ENCODE results near the gene CHKB. TPM values are rescaled to one million over a fixed set of nuclear protein-coding genes. Genes with fewer than 3 reads are reported as not detected.

CHKB gene
- total RNA-seq, 1 donor from 2014 or later: 36.1 TPM

DNA sequence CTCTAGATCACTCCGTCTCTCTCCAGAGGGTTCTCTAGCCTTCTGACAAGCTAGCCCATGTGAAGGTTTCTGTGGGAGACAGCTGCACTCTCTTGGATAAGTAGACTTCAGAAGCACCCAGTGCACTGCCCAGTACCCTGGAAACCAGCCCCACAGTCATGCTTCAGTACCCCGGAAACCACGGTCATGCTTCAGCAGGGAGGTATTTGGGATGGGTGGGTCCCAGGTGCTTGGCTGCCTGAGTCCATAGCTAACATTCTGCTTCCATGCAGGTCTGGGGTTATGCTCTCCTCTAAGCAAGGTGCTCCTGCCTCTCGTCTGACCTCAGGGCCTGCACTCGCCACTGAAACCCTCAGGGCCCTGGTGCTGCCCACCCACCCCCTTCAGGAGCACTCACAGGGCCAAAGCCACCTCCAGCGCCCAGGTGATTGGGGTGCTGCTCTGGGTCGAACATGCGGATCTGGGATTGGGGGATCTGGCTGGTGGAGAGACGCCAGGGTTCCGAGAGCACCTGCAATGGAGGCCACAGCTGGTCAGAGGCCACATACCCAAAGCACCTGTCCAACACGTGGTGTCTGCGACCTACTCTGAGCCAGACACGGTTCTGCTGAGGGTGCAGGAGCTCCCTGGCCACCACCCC lies 12.6 kb downstream of the CHKB start:
- H4K20me1 ChIP-seq (ENCODE audit: insufficient read depth, low read length): no peaks in the 10 kb centered on the region
- no peak overlapping the region for H3K27ac Mint-ChIP-seq (ENCODE audit: unreplicated experiment)
- H3K79me2 ChIP-seq (ENCODE audit: insufficient read depth, low read length): no peaks in the 10 kb centered on the region
- peaks cover 4% of the 10 kb centered on the region for H3K27me3 Mint-ChIP-seq (ENCODE audit: low read depth, unreplicated experiment)
- H3K36me3 Mint-ChIP-seq (ENCODE audit: low read depth, unreplicated experiment): peaks cover 37% of the 10 kb centered on the region
- TF ChIP-seq CTCF (IDR thresholded peaks at IDR 0.05; ENCODE audit: insufficient read depth, low read depth, low read length) (no peak), EZH2 (IDR thresholded peaks at IDR 0.05; ENCODE audit: insufficient read depth, low read length) (no peak)
- no peaks in the 10 kb centered on the region for H3K36me3 ChIP-seq (ENCODE audit: insufficient read depth, low read length)
- no peaks in the 10 kb centered on the region for H3K4me1 Mint-ChIP-seq (ENCODE audit: low read depth, unreplicated experiment)
- no peak overlapping the region for H2AFZ ChIP-seq (ENCODE audit: low read depth, low read length)
- H3K9ac ChIP-seq (ENCODE audit: low read length): no peak overlapping the region
- H3K9me3 ChIP-seq (ENCODE audit: insufficient read depth, low read depth, low read length): no peaks in the 10 kb centered on the region
- no peaks in the 10 kb centered on the region for H3K4me1 ChIP-seq (ENCODE audit: insufficient read depth, low read length)
- H3K4me3 Mint-ChIP-seq (ENCODE audit: unreplicated experiment): no peak overlapping the region
- H3K9me3 Mint-ChIP-seq (ENCODE audit: unreplicated experiment): peaks cover 1% of the 10 kb centered on the region
- peaks cover 6% of the 10 kb centered on the region for H3K27me3 ChIP-seq (ENCODE audit: insufficient read depth, low read length)
- H3K27ac ChIP-seq (ENCODE audit: low read depth, low read length): no peak overlapping the region
- FAIRE-seq (no peak), DNase-seq (ENCODE audit: low read depth) (no peak)
- no peak overlapping the region for H3K4me3 ChIP-seq (ENCODE audit: insufficient read depth, low read depth, low read length)
- H3K4me2 ChIP-seq (ENCODE audit: low read length): no peak overlapping the region

DNA sequence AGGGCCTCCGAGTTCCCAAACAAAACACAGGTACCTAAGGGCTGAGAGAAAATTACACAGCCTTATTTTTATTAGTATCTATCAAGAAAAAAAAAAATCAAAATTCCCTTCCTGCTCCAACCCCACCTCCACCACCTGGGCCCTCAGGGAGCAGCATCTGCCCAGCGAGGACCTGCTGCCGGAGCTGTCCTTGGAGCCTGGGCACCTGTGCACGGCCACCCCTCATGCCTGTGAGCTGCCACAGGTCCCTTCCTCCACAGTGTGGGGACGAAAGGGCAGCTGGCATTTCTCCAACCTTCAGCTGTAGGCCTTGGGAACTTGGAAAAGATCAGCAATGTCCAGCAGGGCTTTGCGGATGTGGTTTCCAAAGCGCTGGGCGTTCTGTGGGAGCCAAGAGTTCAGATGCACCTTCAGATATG lies 13.6 kb downstream of the CHKB start:
- Histone ChIP-seq H2AFZ (ENCODE audit: low read depth, low read length) (no peak overlapping the region), H3K9me3 (ENCODE audit: insufficient read depth, low read depth, low read length) (no peaks in the 10 kb centered on the region), H3K36me3 (ENCODE audit: insufficient read depth, low read length) (no peaks in the 10 kb centered on the region), H3K9ac (ENCODE audit: low read length) (no peak overlapping the region), H3K4me2 (ENCODE audit: low read length) (no peak overlapping the region), H3K27me3 (ENCODE audit: insufficient read depth, low read length) (peaks cover 8% of the 10 kb centered on the region), H3K4me3 (ENCODE audit: insufficient read depth, low read depth, low read length) (no peak overlapping the region), H3K27ac (ENCODE audit: low read depth, low read length) (no peak overlapping the region), H3K79me2 (ENCODE audit: insufficient read depth, low read length) (no peaks in the 10 kb centered on the region), H3K4me1 (ENCODE audit: insufficient read depth, low read length) (no peaks in the 10 kb centered on the region), H4K20me1 (ENCODE audit: insufficient read depth, low read length) (no peaks in the 10 kb centered on the region)
- H3K36me3 Mint-ChIP-seq (ENCODE audit: low read depth, unreplicated experiment): peaks cover 37% of the 10 kb centered on the region
- TF ChIP-seq EZH2 (IDR thresholded peaks at IDR 0.05; ENCODE audit: insufficient read depth, low read length) (no peak), CTCF (IDR thresholded peaks at IDR 0.05; ENCODE audit: insufficient read depth, low read depth, low read length) (no peak)
- peaks cover 1% of the 10 kb centered on the region for H3K9me3 Mint-ChIP-seq (ENCODE audit: unreplicated experiment)
- DNase-seq (ENCODE audit: low read depth) (no peak), FAIRE-seq (no peak)
- H3K27ac Mint-ChIP-seq (ENCODE audit: unreplicated experiment): no peak overlapping the region
- H3K4me3 Mint-ChIP-seq (ENCODE audit: unreplicated experiment): no peak overlapping the region
- no peaks in the 10 kb centered on the region for H3K4me1 Mint-ChIP-seq (ENCODE audit: low read depth, unreplicated experiment)
- peaks cover 12% of the 10 kb centered on the region for H3K27me3 Mint-ChIP-seq (ENCODE audit: low read depth, unreplicated experiment)

DNA sequence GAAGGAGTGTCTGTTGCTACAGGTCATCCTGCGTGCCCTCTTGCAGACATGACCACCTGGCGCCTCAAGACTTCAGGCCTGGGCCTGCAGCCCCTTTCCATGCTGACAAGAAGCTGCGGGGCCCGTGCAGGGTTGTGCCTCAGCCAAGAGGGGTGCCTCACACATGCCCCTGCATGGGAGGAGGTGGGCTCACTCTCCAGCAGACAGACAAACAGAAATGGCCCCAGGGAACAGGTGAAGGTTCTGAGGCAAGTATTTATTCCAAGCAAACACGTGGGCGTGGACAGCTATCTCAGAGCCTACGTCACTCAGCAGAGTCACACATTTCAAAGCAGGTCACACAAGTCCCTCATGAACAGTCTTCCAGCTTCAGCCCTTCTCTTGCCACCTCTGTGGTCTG lies 14.0 kb downstream of the CHKB start:
- H3K4me3 Mint-ChIP-seq (ENCODE audit: unreplicated experiment): no peak overlapping the region
- TF ChIP-seq CTCF (IDR thresholded peaks at IDR 0.05; ENCODE audit: insufficient read depth, low read depth, low read length) (no peak), EZH2 (IDR thresholded peaks at IDR 0.05; ENCODE audit: insufficient read depth, low read length) (no peak)
- Histone ChIP-seq H4K20me1 (ENCODE audit: insufficient read depth, low read length) (no peaks in the 10 kb centered on the region), H3K36me3 (ENCODE audit: insufficient read depth, low read length) (no peaks in the 10 kb centered on the region), H3K9ac (ENCODE audit: low read length) (no peak overlapping the region), H3K4me2 (ENCODE audit: low read length) (no peak overlapping the region), H3K4me1 (ENCODE audit: insufficient read depth, low read length) (no peaks in the 10 kb centered on the region), H3K4me3 (ENCODE audit: insufficient read depth, low read depth, low read length) (no peak overlapping the region), H2AFZ (ENCODE audit: low read depth, low read length) (no peak overlapping the region), H3K27ac (ENCODE audit: low read depth, low read length) (no peak overlapping the region), H3K27me3 (ENCODE audit: insufficient read depth, low read length) (peaks cover 8% of the 10 kb centered on the region), H3K79me2 (ENCODE audit: insufficient read depth, low read length) (no peaks in the 10 kb centered on the region), H3K9me3 (ENCODE audit: insufficient read depth, low read depth, low read length) (no peaks in the 10 kb centered on the region)
- H3K4me1 Mint-ChIP-seq (ENCODE audit: low read depth, unreplicated experiment): no peaks in the 10 kb centered on the region
- peaks cover 37% of the 10 kb centered on the region for H3K36me3 Mint-ChIP-seq (ENCODE audit: low read depth, unreplicated experiment)
- no peak overlapping the region for H3K27ac Mint-ChIP-seq (ENCODE audit: unreplicated experiment)
- no peak for DNase-seq (ENCODE audit: low read depth)
- H3K27me3 Mint-ChIP-seq (ENCODE audit: low read depth, unreplicated experiment): peaks cover 15% of the 10 kb centered on the region
- peaks cover 1% of the 10 kb centered on the region for H3K9me3 Mint-ChIP-seq (ENCODE audit: unreplicated experiment)
- FAIRE-seq: no peak
